ENCODE measurements around the gene LILRA1. TPM values are rescaled to one million over a fixed set of nuclear protein-coding genes. Genes with fewer than 3 reads are reported as not detected.

The LILRA1 gene
- total and polyA plus RNA-seq, 4 donors = 1.2 to 21.3 (median 5.2) TPM

DNA sequence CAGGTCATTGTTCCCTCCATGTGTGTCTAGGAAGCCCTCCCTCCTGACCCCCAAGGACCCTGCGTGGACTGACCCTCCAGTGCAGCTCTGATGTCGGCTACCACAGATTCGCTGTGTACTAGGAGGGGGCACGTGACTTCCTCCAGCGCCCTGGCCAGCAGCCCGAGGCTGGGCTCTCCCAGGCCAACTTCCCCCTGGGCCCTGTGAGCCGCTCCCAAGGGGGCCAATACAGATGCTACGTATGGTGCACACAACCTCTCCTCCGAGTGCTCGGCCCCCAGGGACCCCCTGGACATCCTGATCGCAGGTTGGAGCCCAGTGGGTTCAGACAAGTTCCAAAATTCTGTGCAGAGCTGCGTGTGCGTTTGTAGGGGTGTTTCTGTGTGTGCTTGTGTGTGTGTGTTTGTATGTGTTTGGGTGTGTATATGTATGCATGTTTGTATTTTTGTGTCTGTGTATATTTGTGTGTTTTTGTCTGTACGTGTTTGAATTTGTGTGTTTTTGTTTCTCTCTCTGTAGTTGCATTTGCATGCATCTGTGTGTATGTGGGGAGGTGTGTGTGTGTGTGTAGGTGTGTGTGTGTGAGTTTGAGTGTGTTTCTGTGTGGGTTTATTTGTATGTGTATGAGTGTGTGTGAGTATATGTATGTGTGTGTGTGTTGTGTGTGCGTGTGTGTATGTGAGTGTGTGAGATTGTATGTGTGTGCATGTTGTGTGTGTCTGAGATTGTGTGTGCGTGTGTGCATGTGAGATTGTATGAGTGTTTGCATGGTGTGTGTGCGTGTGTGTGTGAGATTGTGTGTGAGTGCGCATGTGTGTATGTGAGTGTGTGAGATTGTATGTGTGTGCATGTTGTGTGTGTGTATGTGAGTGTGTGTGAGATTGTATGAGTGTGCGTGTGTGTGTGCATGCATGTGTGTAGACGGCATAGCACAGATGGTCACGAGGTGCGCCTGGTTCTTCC is 41.2 kb upstream of the LILRA1 start:
- 66 to 76% methylated on average over 22 of the region's 22 CpGs for WGBS, 2 donors
- no peak overlapping the region for H3K9ac ChIP-seq (ENCODE audit: insufficient read depth in 1 of 2, low read length in 2 of 2)
- peaks cover 0 to 4% (median 0%) of the 10 kb centered on the region in 4 donors for H3K9me3 ChIP-seq (ENCODE audit: control insufficient read depth in 4 of 4, insufficient read depth in 3 of 4, low read length in 3 of 4)
- no peaks in the 10 kb centered on the region for H3K27me3 ChIP-seq (ENCODE audit: control insufficient read depth in 3 of 3, insufficient read depth in 3 of 3, low read length in 2 of 3)
- no peak overlapping the region for H3K4me3 ChIP-seq
- TF ChIP-seq, protein P1, sequence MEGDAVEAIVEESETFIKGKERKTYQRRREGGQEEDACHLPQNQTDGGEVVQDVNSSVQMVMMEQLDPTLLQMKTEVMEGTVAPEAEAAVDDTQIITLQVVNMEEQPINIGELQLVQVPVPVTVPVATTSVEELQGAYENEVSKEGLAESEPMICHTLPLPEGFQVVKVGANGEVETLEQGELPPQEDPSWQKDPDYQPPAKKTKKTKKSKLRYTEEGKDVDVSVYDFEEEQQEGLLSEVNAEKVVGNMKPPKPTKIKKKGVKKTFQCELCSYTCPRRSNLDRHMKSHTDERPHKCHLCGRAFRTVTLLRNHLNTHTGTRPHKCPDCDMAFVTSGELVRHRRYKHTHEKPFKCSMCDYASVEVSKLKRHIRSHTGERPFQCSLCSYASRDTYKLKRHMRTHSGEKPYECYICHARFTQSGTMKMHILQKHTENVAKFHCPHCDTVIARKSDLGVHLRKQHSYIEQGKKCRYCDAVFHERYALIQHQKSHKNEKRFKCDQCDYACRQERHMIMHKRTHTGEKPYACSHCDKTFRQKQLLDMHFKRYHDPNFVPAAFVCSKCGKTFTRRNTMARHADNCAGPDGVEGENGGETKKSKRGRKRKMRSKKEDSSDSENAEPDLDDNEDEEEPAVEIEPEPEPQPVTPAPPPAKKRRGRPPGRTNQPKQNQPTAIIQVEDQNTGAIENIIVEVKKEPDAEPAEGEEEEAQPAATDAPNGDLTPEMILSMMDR (IDR thresholded peaks at IDR 0.05; ENCODE audit: control extremely low read depth, extremely low read depth) = no peak
- H3K4me1 ChIP-seq (ENCODE audit: control insufficient read depth in 5 of 5, insufficient read depth in 5 of 5, low read length in 5 of 5) = no peaks in the 10 kb centered on the region
- no peak for ATAC-seq (ENCODE audit: insufficient read depth, low FRiP score)
- DNase-seq = no peak
- H3K36me3 ChIP-seq (ENCODE audit: control insufficient read depth in 4 of 4, insufficient read depth in 4 of 4, low read length in 4 of 4) = no peaks in the 10 kb centered on the region
- no peak overlapping the region for H3K27ac ChIP-seq (ENCODE audit: low read depth in 1 of 2, low read length in 1 of 2)

DNA sequence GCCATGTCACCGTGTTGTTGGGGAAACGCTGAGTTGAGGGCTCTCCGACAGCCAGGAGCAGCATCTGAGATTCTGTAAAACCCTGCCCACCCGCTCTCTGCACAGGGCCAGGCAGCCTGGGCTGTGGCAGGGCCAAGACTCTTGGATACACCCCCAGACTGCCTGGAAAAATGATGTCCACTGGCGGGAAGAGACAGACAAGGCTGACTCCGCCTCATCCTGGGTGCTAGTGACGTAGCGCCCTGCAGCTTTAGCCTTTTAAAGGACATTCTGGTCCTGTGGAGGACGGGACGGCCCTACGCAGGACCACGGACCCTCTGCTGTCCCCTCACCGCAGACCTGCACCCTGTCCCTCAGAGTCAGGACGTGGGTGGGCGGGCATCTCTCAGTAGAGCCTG is 40.5 kb upstream of the LILRA1 start:
- H3K36me3 ChIP-seq (ENCODE audit: control insufficient read depth in 4 of 4, insufficient read depth in 4 of 4, low read length in 4 of 4) = no peaks in the 10 kb centered on the region
- no peak for DNase-seq
- no peaks in the 10 kb centered on the region for H3K27me3 ChIP-seq (ENCODE audit: control insufficient read depth in 3 of 3, insufficient read depth in 3 of 3, low read length in 2 of 3)
- no peak overlapping the region for H3K4me3 ChIP-seq
- H3K4me1 ChIP-seq (ENCODE audit: control insufficient read depth in 5 of 5, insufficient read depth in 5 of 5, low read length in 5 of 5) = no peaks in the 10 kb centered on the region
- WGBS, 2 donors = 87 to 89% methylated on average over 15 of the region's 15 CpGs
- peaks cover 0 to 4% (median 0%) of the 10 kb centered on the region in 4 donors for H3K9me3 ChIP-seq (ENCODE audit: control insufficient read depth in 4 of 4, insufficient read depth in 3 of 4, low read length in 3 of 4)
- TF ChIP-seq, protein P1 (IDR thresholded peaks at IDR 0.05; ENCODE audit: control extremely low read depth, extremely low read depth) = no peak
- no peak for ATAC-seq (ENCODE audit: insufficient read depth, low FRiP score)
- no peak overlapping the region for H3K27ac ChIP-seq (ENCODE audit: low read depth in 1 of 2, low read length in 1 of 2)
- no peak overlapping the region for H3K9ac ChIP-seq (ENCODE audit: insufficient read depth in 1 of 2, low read length in 2 of 2)

DNA sequence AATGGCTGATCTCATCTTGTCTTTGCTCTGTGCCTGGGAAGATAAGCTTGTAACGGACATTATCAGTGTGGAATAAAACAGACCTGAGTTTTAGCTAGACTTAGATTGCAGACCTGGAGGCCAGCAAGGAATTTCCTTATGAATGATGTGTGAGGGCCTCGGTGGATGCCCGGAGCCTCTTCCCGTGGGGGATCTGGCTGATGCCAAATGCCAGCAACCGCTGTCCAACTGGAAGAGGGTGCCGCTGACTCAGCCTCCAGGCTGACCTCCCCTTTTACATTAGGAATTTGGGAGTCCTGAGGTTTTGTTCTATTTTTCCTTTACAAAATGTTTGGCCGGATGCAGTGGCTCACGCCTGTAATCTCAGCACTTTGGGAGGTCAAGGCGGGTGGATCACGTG is 39.4 kb upstream of the LILRA1 start:
- TF ChIP-seq, protein P1 (IDR thresholded peaks at IDR 0.05; ENCODE audit: control extremely low read depth, extremely low read depth) = no peak
- H3K4me1 ChIP-seq (ENCODE audit: control insufficient read depth in 5 of 5, insufficient read depth in 5 of 5, low read length in 5 of 5) = no peaks in the 10 kb centered on the region
- H3K27ac ChIP-seq (ENCODE audit: low read depth in 1 of 2, low read length in 1 of 2) = no peak overlapping the region
- H3K9ac ChIP-seq (ENCODE audit: insufficient read depth in 1 of 2, low read length in 2 of 2) = no peak overlapping the region
- no peaks in the 10 kb centered on the region for H3K36me3 ChIP-seq (ENCODE audit: control insufficient read depth in 4 of 4, insufficient read depth in 4 of 4, low read length in 4 of 4)
- H3K4me3 ChIP-seq = no peak overlapping the region
- ATAC-seq (ENCODE audit: insufficient read depth, low FRiP score) (no peak), DNase-seq (no peak)
- H3K9me3 ChIP-seq (ENCODE audit: control insufficient read depth in 4 of 4, insufficient read depth in 3 of 4, low read length in 3 of 4) = peaks cover 0 to 4% (median 0%) of the 10 kb centered on the region in 4 donors
- WGBS, 2 donors = 63 to 83% methylated on average over 10 of the region's 10 CpGs
- no peaks in the 10 kb centered on the region for H3K27me3 ChIP-seq (ENCODE audit: control insufficient read depth in 3 of 3, insufficient read depth in 3 of 3, low read length in 2 of 3)
